AG04450 (cell line): ENCODE measurements around the gene MMP17. TPM values are rescaled to one million over a fixed set of nuclear protein-coding genes. Genes with fewer than 3 reads are reported as not detected.

Experiments
- CTCF ChIA-PET: fragments of 300-600, 350-600 bp; formaldehyde crosslinking; extraction: SDS; loops from one replicate; lab custom pipeline; 2022; ENCODE audit warnings: antibody characterized with exemption, inconsistent platforms; lab: Charles Lee
- POLR2A ChIA-PET: fragments of 350-600 bp; formaldehyde crosslinking; extraction: SDS; loops from one replicate; lab custom pipeline; 2021; ENCODE audit warnings: antibody characterized with exemption, inconsistent platforms; lab: Yijun Ruan, JAX
- DNase-seq: peaks from one replicate; pipeline ENCODE4 v3.0.0-alpha.2; 2011; ENCODE audit warnings: low read depth, low spot score
- H3K27ac ChIP-seq: one replicate; pipeline ENCODE4 v1.5.1; 2012; ENCODE audit warnings: low read depth, low read length, control low read depth
- H3K27me3 ChIP-seq: one replicate; pipeline ENCODE4 v1.6.0; 2012; ENCODE audit warnings: low read length; ENCODE audit not compliant: control insufficient read depth, insufficient read depth
- H3K4me3 ChIP-seq: 2 replicates; pipeline ENCODE4 v1.5.1; 2011; ENCODE audit warnings: mild to moderate bottlenecking, low read depth, low read length, control low read depth
- H3K9me3 ChIP-seq: 2 replicates; pipeline ENCODE4 v1.5.1; 2012; ENCODE audit warnings: low read length; ENCODE audit not compliant: control insufficient read depth, insufficient read depth
- polyA plus RNA-seq: library from polyadenylated mRNA; depleted of rRNA; stranded (reverse); fragments of >200 nt; gene quantifications from 2 replicates; pipeline ENCODE4 v1.2.3, GENCODE V29; 2011
- TF ChIP-seq, protein P1 (sequence below): IDR thresholded peaks from 2 replicates; pipeline ENCODE4 v1.5.1; 2011; ENCODE audit warnings: low read depth, low read length, control low read depth, inconsistent platforms

Gene MMP17
- polyA plus RNA-seq, 1 experiment: 9.9 TPM

DNA sequence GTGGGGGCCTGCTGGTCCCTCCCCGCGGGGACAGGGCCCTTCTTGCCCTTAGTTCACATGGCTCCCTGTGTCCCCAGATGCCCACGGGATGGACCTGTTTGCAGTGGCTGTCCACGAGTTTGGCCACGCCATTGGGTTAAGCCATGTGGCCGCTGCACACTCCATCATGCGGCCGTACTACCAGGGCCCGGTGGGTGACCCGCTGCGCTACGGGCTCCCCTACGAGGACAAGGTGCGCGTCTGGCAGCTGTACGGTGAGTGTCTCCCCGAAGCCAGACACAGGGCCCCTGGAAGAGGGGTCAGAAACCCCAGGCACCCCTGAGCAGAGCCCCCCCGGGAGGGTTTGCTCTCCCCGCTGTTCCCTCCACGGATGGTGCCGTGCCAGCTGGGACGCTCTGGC, 13.4 kb downstream of the MMP17 start:
- Histone ChIP-seq H3K4me3 (no peak overlapping the region), H3K27me3 (no peaks in the 10 kb centered on the region), H3K27ac (no peak overlapping the region), H3K9me3 (peaks cover 4% of the 10 kb centered on the region; the same call in 1 of the 2 replicates)
- TF ChIP-seq, protein P1, sequence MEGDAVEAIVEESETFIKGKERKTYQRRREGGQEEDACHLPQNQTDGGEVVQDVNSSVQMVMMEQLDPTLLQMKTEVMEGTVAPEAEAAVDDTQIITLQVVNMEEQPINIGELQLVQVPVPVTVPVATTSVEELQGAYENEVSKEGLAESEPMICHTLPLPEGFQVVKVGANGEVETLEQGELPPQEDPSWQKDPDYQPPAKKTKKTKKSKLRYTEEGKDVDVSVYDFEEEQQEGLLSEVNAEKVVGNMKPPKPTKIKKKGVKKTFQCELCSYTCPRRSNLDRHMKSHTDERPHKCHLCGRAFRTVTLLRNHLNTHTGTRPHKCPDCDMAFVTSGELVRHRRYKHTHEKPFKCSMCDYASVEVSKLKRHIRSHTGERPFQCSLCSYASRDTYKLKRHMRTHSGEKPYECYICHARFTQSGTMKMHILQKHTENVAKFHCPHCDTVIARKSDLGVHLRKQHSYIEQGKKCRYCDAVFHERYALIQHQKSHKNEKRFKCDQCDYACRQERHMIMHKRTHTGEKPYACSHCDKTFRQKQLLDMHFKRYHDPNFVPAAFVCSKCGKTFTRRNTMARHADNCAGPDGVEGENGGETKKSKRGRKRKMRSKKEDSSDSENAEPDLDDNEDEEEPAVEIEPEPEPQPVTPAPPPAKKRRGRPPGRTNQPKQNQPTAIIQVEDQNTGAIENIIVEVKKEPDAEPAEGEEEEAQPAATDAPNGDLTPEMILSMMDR: no peak
- CTCF ChIA-PET: no interaction called here
- DNase-seq: no peak
- POLR2A ChIA-PET: no interaction called here

GRCh38 chr12:131842169-131842568, 14.0 kb downstream of the MMP17 start:
- DNase-seq: no peak
- no peak overlapping the region for H3K4me3 ChIP-seq
- POLR2A ChIA-PET: no interaction called here
- no peaks in the 10 kb centered on the region for H3K27me3 ChIP-seq
- TF ChIP-seq, protein P1: no peak
- CTCF ChIA-PET: no interaction called here
- H3K9me3 ChIP-seq: peaks cover 4% of the 10 kb centered on the region; the same call in 1 of the 2 replicates
- H3K27ac ChIP-seq: no peak overlapping the region

DNA sequence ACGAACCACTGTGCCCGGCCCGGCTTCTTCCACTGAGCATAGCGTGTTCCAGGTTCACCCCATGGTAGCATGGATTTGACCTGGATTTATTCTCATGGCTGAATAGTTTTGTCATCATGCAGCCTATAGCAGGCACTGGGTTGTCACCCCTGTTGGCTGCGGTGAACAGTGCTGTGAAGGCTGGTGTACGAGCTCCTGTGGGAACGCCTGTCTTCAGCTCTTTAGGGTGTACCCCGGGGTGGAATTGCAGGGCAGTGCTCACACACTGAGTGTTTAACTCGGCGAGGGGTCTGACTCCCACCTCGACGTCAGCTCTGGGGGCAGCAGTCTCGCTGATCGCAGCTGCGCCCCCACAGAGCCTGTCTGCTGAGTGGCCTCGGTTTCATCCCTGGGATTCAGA, 15.3 kb downstream of the MMP17 start:
- Histone ChIP-seq H3K9me3 (peaks cover 4% of the 10 kb centered on the region; the same call in 1 of the 2 replicates), H3K27ac (no peak overlapping the region), H3K27me3 (no peaks in the 10 kb centered on the region), H3K4me3 (no peak overlapping the region)
- CTCF ChIA-PET: no interaction called here
- TF ChIP-seq, protein P1: no peak
- no peak for DNase-seq
- POLR2A ChIA-PET: no interaction called here

- TF ChIP-seq, protein P1: no peak
- Histone ChIP-seq H3K27me3 (no peaks in the 10 kb centered on the region), H3K27ac (no peak overlapping the region), H3K4me3 (no peak overlapping the region), H3K9me3 (peaks cover 4% of the 10 kb centered on the region; the same call in 1 of the 2 replicates)
- POLR2A ChIA-PET: no interaction called here
- CTCF ChIA-PET: no interaction called here
- DNase-seq: no peak
Measured at GRCh38 chr12:131844140-131844539, 15.9 kb downstream of the MMP17 start.

- ChIA-PET CTCF (no interaction called here), POLR2A (no interaction called here)
Measured at GRCh38 chr12:131844656-131845055, 16.5 kb downstream of the MMP17 start.

More at GRCh38 chr12:131844656-131845055, 16.5 kb downstream of the MMP17 start:
- Histone ChIP-seq H3K4me3 (no peak overlapping the region), H3K27me3 (no peaks in the 10 kb centered on the region), H3K27ac (no peak overlapping the region), H3K9me3 (peaks cover 4% of the 10 kb centered on the region; the same call in 1 of the 2 replicates)
- DNase-seq: no peak
- TF ChIP-seq, protein P1: no peak
